Vagina (tissue), 2 donors: Measurements from ENCODE around the gene PDE4D. TPM values are rescaled to one million over a fixed set of nuclear protein-coding genes. Genes with fewer than 3 reads are reported as not detected.

Experiments
- DNase-seq, 2 donors: peaks; one replicate each; pipeline ENCODE4 v3.0.0-alpha.2; 2017; ENCODE audit errors: extremely low spot score in 2 of 2
- H3K27ac ChIP-seq: fragments of 200-600 bp; sonication (generic); one replicate; pipeline ENCODE4 v1.5.1; 2019
- H3K27me3 ChIP-seq: fragments of 200-600 bp; sonication (generic); one replicate; pipeline ENCODE4 v1.5.1; 2019
- H3K36me3 ChIP-seq, 2 donors: fragments of 200-600 bp; sonication (generic); one replicate each; pipeline ENCODE4 v1.5.1; 2017 to 2019
- H3K4me1 ChIP-seq: fragments of 200-600 bp; sonication (generic); one replicate; pipeline ENCODE4 v1.5.1; 2019
- H3K4me3 ChIP-seq, 2 donors: fragments of 200-600 bp; sonication (generic); 1 replicate in 1 of 2; 2 replicates in 1 of 2; pipeline ENCODE4 v1.5.1; 2016 to 2019
- H3K9me3 ChIP-seq: fragments of 200-600 bp; sonication (generic); one replicate; pipeline ENCODE4 v1.5.1; 2019
- POLR2A ChIP-seq, 2 donors: fragments of 450-650 bp; IDR thresholded peaks; one replicate each; pipeline ENCODE4 v1.6.1; 2017; ENCODE audit warnings: antibody characterized with exemption in 2 of 2, mild to moderate bottlenecking in 2 of 2, moderate library complexity in 2 of 2
- POLR2AphosphoS5 ChIP-seq, 2 donors: sonication (generic); formaldehyde crosslinking; IDR thresholded peaks; one replicate each; pipeline ENCODE4 v1.9.0; 2017; ENCODE audit warnings: antibody characterized with exemption in 2 of 2, mild to moderate bottlenecking in 2 of 2, low read depth in 1 of 2; ENCODE audit not compliant: insufficient read depth in 1 of 2
- intact Hi-C: fragments of 100-400 bp; cut with DNase I; formaldehyde crosslinking; loops from one replicate; pipeline ENCODE4 v1.15.1; 2023
- total RNA-seq: library from RNA; depleted of rRNA; stranded (reverse); fragments of >200 nt; gene quantifications from one replicate; pipeline ENCODE4 v1.2.3, GENCODE V29; 2016
- TF ChIP-seq, protein P1 (sequence below), 3 experiments: fragments of 450-650 bp in 2 of 3; fragments of 200-600 bp in 1 of 3; sonication (generic) in 1 of 3; IDR thresholded peaks; one replicate each; pipeline ENCODE4 v1.5.1; 2017 to 2019; ENCODE audit warnings: antibody characterized with exemption in 3 of 3, mild to moderate bottlenecking in 2 of 3, moderate library complexity in 2 of 3

The PDE4D gene
- total RNA-seq, 1 donor from 2014 or later = 86.9 TPM

DNA sequence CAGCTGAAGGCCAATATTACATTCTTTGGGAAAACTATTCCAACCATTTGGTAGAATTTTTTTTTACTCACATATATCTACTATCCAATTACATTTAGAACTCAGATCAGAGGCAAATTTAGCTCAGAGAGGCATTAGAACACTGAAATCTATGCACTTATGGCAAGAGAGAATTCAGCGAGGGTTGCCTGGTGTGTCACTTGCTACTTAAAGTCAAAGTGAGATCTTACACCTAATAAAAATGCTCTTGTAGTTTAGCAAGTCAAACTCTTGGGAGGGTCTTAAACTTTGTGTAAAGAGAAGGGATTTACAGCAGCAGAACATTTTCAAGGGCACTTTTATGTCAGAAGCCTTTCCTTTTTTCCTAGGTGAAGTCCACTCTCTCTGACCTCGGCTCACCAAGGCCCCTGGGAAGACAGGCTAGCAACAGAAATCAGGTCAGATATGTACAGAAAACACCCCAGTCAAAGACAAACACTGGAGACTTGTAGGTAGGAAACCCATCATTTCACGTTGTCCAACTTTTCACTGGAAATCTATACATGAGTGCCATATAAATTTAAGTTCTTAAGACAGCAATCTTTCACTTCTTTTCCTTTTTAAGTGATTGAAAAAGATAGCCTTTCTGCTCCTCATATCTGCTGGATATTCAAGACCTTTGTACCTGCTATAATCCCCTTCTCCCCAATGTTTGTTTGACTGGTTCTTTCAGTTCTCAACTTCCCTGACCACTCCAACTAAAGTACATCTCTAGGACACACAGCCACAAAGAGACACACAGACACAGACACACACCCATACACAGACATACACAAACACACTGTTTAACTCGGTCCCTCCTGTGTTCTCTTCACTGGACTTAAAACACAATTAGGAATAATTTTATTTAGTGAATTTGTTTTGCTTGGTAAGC lies 635.8 kb downstream of the PDE4D start:
- no peak for DNase-seq
- Histone ChIP-seq H3K27ac (peak overlapping the region; percentile 7), H3K27me3 (no peaks in the 10 kb centered on the region), H3K36me3 (no peaks in the 10 kb centered on the region), H3K4me1 (peaks cover 18% of the 10 kb centered on the region), H3K9me3 (no peaks in the 10 kb centered on the region), H3K4me3 (no peak overlapping the region)
- intact Hi-C loops = no loop called here
- TF ChIP-seq POLR2AphosphoS5 (IDR thresholded peaks at IDR 0.05; ENCODE audit: insufficient read depth in 1 of 2, low read depth in 1 of 2) (no peak), POLR2A (IDR thresholded peaks at IDR 0.05) (no peak)
- TF ChIP-seq, protein P1, sequence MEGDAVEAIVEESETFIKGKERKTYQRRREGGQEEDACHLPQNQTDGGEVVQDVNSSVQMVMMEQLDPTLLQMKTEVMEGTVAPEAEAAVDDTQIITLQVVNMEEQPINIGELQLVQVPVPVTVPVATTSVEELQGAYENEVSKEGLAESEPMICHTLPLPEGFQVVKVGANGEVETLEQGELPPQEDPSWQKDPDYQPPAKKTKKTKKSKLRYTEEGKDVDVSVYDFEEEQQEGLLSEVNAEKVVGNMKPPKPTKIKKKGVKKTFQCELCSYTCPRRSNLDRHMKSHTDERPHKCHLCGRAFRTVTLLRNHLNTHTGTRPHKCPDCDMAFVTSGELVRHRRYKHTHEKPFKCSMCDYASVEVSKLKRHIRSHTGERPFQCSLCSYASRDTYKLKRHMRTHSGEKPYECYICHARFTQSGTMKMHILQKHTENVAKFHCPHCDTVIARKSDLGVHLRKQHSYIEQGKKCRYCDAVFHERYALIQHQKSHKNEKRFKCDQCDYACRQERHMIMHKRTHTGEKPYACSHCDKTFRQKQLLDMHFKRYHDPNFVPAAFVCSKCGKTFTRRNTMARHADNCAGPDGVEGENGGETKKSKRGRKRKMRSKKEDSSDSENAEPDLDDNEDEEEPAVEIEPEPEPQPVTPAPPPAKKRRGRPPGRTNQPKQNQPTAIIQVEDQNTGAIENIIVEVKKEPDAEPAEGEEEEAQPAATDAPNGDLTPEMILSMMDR (IDR thresholded peaks at IDR 0.05) = no peak

DNA sequence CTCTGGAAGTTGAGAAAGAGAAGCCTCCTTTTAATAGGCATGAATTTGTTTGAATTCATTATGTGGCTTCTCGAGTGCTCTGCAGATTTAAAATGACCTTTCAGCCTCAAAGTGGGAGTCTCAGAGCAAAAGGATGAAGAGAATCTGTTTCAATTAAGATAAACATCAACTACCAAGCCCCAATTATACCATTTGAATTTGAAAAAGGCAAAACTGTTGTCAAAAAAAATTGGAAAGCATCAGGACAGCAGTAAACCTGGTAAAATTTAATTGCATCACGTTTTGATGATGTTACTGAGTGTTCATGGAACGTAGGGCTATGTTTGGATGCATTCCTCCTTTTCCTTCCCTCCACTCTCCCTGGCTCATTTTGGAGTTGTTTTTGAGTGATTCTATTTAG lies 637.2 kb downstream of the PDE4D start:
- Histone ChIP-seq H3K36me3 (no peaks in the 10 kb centered on the region), H3K27ac (no peak overlapping the region), H3K4me3 (no peak overlapping the region), H3K4me1 (peaks cover 14% of the 10 kb centered on the region), H3K27me3 (no peaks in the 10 kb centered on the region), H3K9me3 (no peaks in the 10 kb centered on the region)
- intact Hi-C loops = no loop called here
- no peak for DNase-seq
- no peak for TF ChIP-seq POLR2AphosphoS5 (IDR thresholded peaks at IDR 0.05; ENCODE audit: insufficient read depth in 1 of 2, low read depth in 1 of 2)
- TF ChIP-seq, protein P1 (IDR thresholded peaks at IDR 0.05) = no peak
- TF ChIP-seq POLR2A (IDR thresholded peaks at IDR 0.05) = no peak

DNA sequence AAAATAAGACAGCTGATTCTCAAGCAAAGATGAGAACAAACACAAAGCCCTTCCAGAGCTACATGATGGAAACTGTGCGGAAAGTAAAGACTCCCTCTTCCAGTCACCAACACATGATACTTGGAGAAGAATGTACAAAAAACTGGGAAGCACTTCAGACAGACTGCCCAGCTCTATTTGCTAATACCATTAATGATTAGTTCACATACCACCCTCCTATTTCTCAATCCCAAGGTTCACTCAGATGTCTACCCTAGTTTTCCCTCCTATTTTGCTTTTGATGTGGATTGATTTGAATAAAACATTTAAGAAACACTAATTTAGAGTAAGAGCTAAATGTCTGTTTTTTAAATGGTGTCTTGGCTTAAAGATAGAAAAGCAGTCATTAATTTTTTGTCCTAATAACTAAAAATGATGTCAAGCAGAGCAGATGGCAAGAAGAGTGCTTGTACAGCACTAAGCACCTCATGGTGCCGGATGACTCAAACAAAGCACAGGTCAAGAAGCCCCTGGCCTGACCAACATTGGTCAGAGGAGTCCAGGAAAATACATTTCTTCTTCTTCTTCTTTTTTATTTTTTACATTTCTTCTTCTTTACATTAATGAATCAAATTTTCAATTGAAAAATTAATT lies 639.4 kb downstream of the PDE4D start:
- Histone ChIP-seq H3K4me3 (no peak overlapping the region), H3K4me1 (peaks cover 12% of the 10 kb centered on the region), H3K27ac (no peak overlapping the region), H3K9me3 (no peaks in the 10 kb centered on the region), H3K27me3 (no peaks in the 10 kb centered on the region), H3K36me3 (no peaks in the 10 kb centered on the region)
- TF ChIP-seq, protein P1 (IDR thresholded peaks at IDR 0.05) = no peak
- TF ChIP-seq POLR2AphosphoS5 (IDR thresholded peaks at IDR 0.05; ENCODE audit: insufficient read depth in 1 of 2, low read depth in 1 of 2) (no peak), POLR2A (IDR thresholded peaks at IDR 0.05) (no peak)
- no peak for DNase-seq
- intact Hi-C loops = no loop called here

DNA sequence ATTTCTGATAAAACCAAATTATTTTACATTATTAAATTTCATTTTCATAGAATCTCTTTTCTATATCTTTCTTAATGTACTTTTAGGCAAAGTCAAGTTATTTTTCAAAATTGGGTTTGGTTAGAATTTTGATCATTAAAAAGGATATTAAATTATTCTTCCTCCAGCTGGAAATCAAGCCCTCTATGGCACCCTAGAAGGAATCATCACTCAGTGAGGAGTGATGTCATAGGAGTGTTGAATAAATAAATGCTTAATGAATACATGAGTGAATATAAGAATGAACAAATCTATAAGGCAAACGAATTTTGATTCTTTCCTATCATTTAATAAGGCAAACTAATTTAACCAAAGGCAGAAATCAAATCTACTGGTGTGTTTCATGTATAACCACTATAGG lies 639.9 kb downstream of the PDE4D start:
- no peak for DNase-seq
- H3K4me1 ChIP-seq = peaks cover 12% of the 10 kb centered on the region
- H3K27ac ChIP-seq = no peak overlapping the region
- no peaks in the 10 kb centered on the region for H3K9me3 ChIP-seq
- intact Hi-C loops = no loop called here
- TF ChIP-seq, protein P1 (IDR thresholded peaks at IDR 0.05) = no peak
- no peak for TF ChIP-seq POLR2A (IDR thresholded peaks at IDR 0.05)
- no peak for TF ChIP-seq POLR2AphosphoS5 (IDR thresholded peaks at IDR 0.05; ENCODE audit: insufficient read depth in 1 of 2, low read depth in 1 of 2)
- H3K36me3 ChIP-seq = no peaks in the 10 kb centered on the region
- H3K4me3 ChIP-seq = no peak overlapping the region
- no peaks in the 10 kb centered on the region for H3K27me3 ChIP-seq

DNA sequence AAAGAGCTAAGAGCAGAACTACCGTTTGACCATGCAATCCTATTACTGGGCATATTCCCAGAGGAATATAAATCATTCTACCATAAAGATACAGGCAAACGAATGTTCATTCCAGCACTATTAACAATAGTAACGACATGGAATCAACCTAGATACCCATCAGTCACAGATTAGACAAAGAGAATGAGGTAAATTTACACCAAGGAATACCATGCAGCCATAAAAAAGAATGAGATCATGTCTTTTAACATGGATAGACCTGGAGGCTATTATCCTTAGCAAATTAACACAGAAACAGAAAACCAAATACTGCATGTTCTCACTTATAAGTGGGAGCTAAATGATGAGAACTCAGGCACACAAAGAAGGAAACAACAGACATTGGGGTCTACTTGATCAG lies 641.9 kb downstream of the PDE4D start:
- Histone ChIP-seq H3K9me3 (no peaks in the 10 kb centered on the region), H3K4me1 (peaks cover 18% of the 10 kb centered on the region), H3K4me3 (no peak overlapping the region), H3K27me3 (no peaks in the 10 kb centered on the region), H3K27ac (no peak overlapping the region), H3K36me3 (no peaks in the 10 kb centered on the region)
- intact Hi-C loops = no loop called here
- TF ChIP-seq POLR2AphosphoS5 (IDR thresholded peaks at IDR 0.05; ENCODE audit: insufficient read depth in 1 of 2, low read depth in 1 of 2) (no peak), POLR2A (IDR thresholded peaks at IDR 0.05) (no peak)
- TF ChIP-seq, protein P1 (IDR thresholded peaks at IDR 0.05) = no peak
- no peak for DNase-seq
